ENCODE measurements around the gene CDH13.

Gene CDH13

GRCh38 chr16:82741073-82741615 is 114.4 kb downstream of the CDH13 start:
- TF ChIP-seq POLR2AphosphoS5 (IDR thresholded peaks at IDR 0.05; ENCODE audit: low read depth, low read length) (no peak), SIN3A (IDR thresholded peaks at IDR 0.05; ENCODE audit: borderline replicate concordance, insufficient read depth, low read length) (no peak), FOXP2 (optimal IDR thresholded peaks at IDR 0.05; ENCODE audit: borderline replicate concordance, extremely low read depth, extremely low read length, insufficient read depth) (no peak), TAF1 (IDR thresholded peaks at IDR 0.05; ENCODE audit: borderline replicate concordance, insufficient read depth, low read length) (no peak), REST (IDR thresholded peaks at IDR 0.05; ENCODE audit: insufficient read depth in 1 of 2, low read depth in 2 of 2, low read length in 2 of 2) (no peak)

DNA sequence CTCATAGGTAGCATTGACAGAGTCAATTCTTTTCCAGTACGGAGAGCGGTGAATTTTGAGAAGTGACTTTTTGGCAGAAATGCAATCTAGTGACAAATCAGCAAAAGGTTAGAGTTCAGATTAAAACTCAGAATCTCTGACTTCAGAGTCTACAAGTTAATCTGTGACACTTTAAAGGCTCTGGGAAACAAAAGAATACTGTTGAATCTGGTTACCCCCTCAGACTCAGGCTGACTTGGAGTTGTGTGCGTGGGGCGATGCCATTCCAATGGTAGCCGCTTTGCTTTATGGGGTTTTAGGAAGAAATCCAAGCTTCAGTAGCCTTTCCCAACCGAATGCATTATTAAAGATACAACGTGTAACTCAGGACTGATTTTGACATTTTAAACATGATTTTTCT is 118.2 kb downstream of the CDH13 start:
- TF ChIP-seq FOXP2 (optimal IDR thresholded peaks at IDR 0.05; ENCODE audit: borderline replicate concordance, extremely low read depth, extremely low read length, insufficient read depth) (no peak), SIN3A (IDR thresholded peaks at IDR 0.05; ENCODE audit: borderline replicate concordance, insufficient read depth, low read length) (no peak), REST (IDR thresholded peaks at IDR 0.05; ENCODE audit: insufficient read depth in 1 of 2, low read depth in 2 of 2, low read length in 2 of 2) (no peak), TAF1 (IDR thresholded peaks at IDR 0.05; ENCODE audit: borderline replicate concordance, insufficient read depth, low read length) (no peak), POLR2AphosphoS5 (IDR thresholded peaks at IDR 0.05; ENCODE audit: low read depth, low read length) (no peak)

GRCh38 chr16:82748026-82748425 is 121.3 kb downstream of the CDH13 start:
- TF ChIP-seq POLR2AphosphoS5 (IDR thresholded peaks at IDR 0.05; ENCODE audit: low read depth, low read length), result no peak
- TF ChIP-seq SIN3A (IDR thresholded peaks at IDR 0.05; ENCODE audit: borderline replicate concordance, insufficient read depth, low read length), result no peak

DNA sequence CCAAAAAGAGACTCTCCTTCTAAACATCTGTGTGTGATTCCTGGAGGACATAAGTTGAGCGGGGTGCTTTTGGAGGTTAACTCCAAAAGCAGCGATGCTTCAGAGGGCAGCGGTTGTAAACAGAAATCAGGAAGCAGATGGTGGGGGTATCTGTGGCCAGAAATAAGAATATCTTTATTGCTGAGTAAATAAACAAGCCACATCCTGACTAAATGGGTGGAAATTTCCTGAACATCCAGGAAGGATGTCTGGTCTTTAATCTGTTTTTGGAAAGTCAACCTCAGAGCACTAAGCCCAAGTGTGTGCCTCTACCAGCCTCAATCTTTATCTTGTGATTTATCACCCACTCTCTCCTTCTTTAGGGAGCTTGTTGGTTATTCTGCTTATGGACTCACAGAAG is 123.3 kb downstream of the CDH13 start:
- TF ChIP-seq TAF1 (IDR thresholded peaks at IDR 0.05; ENCODE audit: borderline replicate concordance, insufficient read depth, low read length), result no peak
- TF ChIP-seq POLR2AphosphoS5 (IDR thresholded peaks at IDR 0.05; ENCODE audit: low read depth, low read length), result no peak
- TF ChIP-seq REST (IDR thresholded peaks at IDR 0.05; ENCODE audit: insufficient read depth in 1 of 2, low read depth in 2 of 2, low read length in 2 of 2), result no peak
- no peak for TF ChIP-seq FOXP2 (optimal IDR thresholded peaks at IDR 0.05; ENCODE audit: borderline replicate concordance, extremely low read depth, extremely low read length, insufficient read depth)
- TF ChIP-seq SIN3A (IDR thresholded peaks at IDR 0.05; ENCODE audit: borderline replicate concordance, insufficient read depth, low read length), result no peak

DNA sequence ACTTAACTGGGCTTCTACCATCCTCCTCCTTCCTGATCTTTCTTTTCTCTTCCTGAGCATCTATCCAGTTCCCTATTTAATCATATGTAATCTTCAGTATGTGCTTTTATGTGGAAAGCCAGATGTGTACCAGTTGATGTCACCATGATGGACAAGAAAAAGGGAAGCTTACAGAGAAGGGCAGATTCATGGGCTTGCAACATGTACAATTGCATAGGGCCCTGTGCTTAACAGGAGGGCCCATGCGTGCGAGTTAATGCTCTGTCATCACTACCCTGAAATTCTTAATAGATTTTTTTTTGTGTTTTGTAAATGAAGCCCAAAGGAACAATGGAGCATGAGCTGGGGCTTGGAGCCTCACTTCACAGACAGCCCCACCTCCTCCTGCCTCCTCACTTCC is 124.3 kb downstream of the CDH13 start:
- TF ChIP-seq TAF1 (IDR thresholded peaks at IDR 0.05; ENCODE audit: borderline replicate concordance, insufficient read depth, low read length), result no peak
- TF ChIP-seq POLR2AphosphoS5 (IDR thresholded peaks at IDR 0.05; ENCODE audit: low read depth, low read length), result no peak
- no peak for TF ChIP-seq REST (IDR thresholded peaks at IDR 0.05; ENCODE audit: insufficient read depth in 1 of 2, low read depth in 2 of 2, low read length in 2 of 2)
- no peak for TF ChIP-seq SIN3A (IDR thresholded peaks at IDR 0.05; ENCODE audit: borderline replicate concordance, insufficient read depth, low read length)
- TF ChIP-seq FOXP2 (optimal IDR thresholded peaks at IDR 0.05; ENCODE audit: borderline replicate concordance, extremely low read depth, extremely low read length, insufficient read depth), result no peak
